BLaER1 treated with 17β-estradiol and CSF1 and Interleukin-3, amounts not matched to agents 10 nM and 100 nM (cell line): ENCODE measurements around the gene NOP14.
A peak's percentile ranks its signal among the peaks of the same experiment; 100 is the strongest.
"Not testable (repeated sequence)": the region's sequence is repeated elsewhere in the genome, so short reads cannot be mapped to it uniquely, and the experiment has no call there.

Experiments used
- H3K27ac ChIP-seq, 11 experiments: shearing (Covaris generic); formaldehyde crosslinking; 2 replicates each; pipeline ENCODE4 v1.8.1; 2022
- H3K27me3 ChIP-seq, 11 experiments: shearing (Covaris generic); formaldehyde crosslinking; 2 replicates each; pipeline ENCODE4 v1.8.1; 2022
- H3K36me3 ChIP-seq, 11 experiments: shearing (Covaris generic); formaldehyde crosslinking; 2 replicates each; pipeline ENCODE4 v1.8.1; 2022
- H3K4me1 ChIP-seq, 10 experiments: shearing (Covaris generic); formaldehyde crosslinking; 2 replicates each; pipeline ENCODE4 v1.8.1; 2022
- H3K4me2 ChIP-seq, 11 experiments: shearing (Covaris generic); formaldehyde crosslinking; 2 replicates each; pipeline ENCODE4 v1.8.1; 2022
- H3K4me3 ChIP-seq, 10 experiments: shearing (Covaris generic); formaldehyde crosslinking; 2 replicates each; pipeline ENCODE4 v1.8.1; 2022
- H3K9ac ChIP-seq, 11 experiments: shearing (Covaris generic); formaldehyde crosslinking; 2 replicates each; pipeline ENCODE4 v1.8.1; 2022
- H3K9me3 ChIP-seq, 11 experiments: shearing (Covaris generic); formaldehyde crosslinking; replicated peaks in 1 of 11; 2 replicates each; pipeline ENCODE4 v1.8.1; 2022
- H4K20me1 ChIP-seq, 11 experiments: shearing (Covaris generic); formaldehyde crosslinking; 2 replicates each; pipeline ENCODE4 v1.8.1; 2022
- Cebpa-rat ChIP-seq, 11 experiments: shearing (Covaris generic); IDR thresholded peaks; 2 replicates each; pipeline ENCODE4 v1.8.1; 2022

Gene NOP14

DNA sequence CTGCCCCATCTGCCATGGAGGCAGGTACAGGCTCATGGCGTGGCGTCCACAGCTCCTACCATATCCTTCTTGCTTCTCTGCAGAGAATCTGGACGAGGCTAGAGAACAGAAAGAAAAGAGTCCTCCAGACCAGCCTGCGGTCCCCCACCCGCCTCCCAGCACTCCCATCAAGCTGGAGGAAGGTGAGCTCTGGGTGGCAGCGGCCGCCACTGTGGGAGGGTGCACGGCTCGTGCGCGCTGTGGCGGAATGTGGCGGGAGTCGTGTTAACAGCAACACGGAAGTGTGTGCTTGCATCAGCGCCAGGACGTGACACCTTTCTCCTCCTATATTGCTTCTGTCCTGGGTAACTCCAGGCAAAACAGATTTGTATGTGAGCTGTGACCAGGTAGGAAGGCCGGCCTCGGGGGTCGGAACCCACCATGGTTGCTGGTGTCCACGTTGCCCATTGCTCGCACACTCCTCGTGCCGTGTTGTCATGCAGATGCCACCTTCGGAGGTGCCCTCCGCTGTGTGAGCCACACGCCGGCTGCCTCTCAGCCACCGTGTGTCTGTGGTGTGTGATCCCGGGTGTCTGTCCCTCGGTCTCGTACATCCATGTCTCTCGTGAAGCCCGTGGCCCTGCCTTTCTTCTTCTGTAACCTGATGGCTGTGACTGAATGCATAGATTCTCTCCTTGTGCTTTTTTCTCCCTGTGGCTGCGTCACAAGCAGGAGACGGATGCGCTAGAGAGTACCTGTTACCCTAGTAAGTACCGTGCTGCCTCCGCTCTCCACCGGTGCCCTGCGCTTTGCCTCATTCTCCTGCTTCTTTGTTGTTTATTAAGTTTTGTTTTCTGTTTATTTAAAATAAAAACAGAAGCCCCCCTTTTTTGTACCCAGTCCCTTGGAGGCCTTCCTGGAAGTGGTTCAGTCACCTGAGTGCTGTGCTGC, 37.0 kb downstream of the NOP14 start:
- Histone ChIP-seq H3K36me3 (peaks cover 84 to 96% (median 91%) of the 10 kb centered on the region in 11 experiments), H3K4me1 (peaks cover 36 to 63% (median 51%) of the 10 kb centered on the region in 10 experiments), H3K9me3 (no peaks in the 10 kb centered on the region), H3K4me2 (no peak overlapping the region), H3K27ac (no peak overlapping the region), H3K9ac (no peak overlapping the region), H3K4me3 (no peak overlapping the region), H4K20me1 (peaks cover 10 to 98% (median 50%) of the 10 kb centered on the region in 11 experiments; a peak in 18 of 22 replicates), H3K27me3 (no peaks in the 10 kb centered on the region)
- no peak for TF ChIP-seq Cebpa-rat (IDR thresholded peaks at IDR 0.05)

DNA sequence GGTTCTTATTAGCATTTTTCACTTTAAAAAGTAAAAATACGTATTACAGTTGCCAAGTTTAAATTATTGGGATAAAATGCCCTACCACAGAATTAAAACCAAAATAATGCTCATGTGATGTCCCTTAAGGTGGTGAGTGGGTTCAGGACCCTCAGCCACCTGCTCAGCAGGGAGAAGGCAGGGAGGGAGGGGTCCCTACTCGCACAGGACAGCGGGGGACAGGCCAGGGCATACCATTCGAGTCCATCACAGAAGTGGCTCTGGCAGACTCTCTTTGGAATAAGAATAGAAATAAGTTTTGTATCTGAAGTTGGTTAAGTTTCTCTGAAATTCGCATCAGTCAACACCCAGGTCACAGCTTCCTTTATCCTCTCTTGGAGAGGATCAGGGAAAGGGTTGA, 37.7 kb downstream of the NOP14 start:
- Histone ChIP-seq H3K4me3 (no peak overlapping the region), H3K27me3 (no peaks in the 10 kb centered on the region), H3K27ac (no peak overlapping the region; a peak in 1 of 22 replicates), H3K4me2 (no peak overlapping the region), H3K4me1 (peaks cover 29 to 56% (median 44%) of the 10 kb centered on the region in 10 experiments), H3K9ac (no peak overlapping the region), H3K36me3 (peaks cover 82 to 96% (median 89%) of the 10 kb centered on the region in 11 experiments), H4K20me1 (peaks cover 10 to 98% (median 45%) of the 10 kb centered on the region in 11 experiments; a peak in 17 of 22 replicates), H3K9me3 (no peaks in the 10 kb centered on the region)
- TF ChIP-seq Cebpa-rat (IDR thresholded peaks at IDR 0.05), result no peak

DNA sequence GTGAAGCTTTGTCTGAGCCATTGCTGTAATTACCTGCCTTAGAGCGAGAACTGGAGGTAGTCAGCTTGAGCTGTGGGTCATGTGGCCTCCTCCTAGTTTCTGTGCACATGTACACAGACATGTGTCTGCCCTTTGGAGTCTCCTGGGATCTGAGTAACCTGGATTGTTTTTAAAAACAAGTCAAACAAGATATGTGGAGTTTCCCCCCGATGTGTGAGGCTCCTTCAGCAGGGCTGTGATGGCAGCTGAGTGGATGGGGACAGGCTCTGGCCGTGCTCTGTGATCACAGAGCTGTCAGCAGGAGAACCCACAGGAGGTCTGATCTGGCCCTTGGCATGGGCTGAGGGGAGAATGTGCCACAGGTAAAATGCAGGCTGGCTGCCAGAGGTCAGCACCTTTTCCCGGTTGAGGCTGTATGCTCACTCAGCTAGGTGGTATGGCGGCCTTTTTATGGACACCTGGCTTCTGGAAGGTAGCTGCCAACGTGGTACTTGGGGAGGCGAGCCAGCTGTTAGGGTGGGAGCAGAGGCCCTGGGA, 38.4 kb downstream of the NOP14 start:
- Histone ChIP-seq H3K27me3 (no peaks in the 10 kb centered on the region), H3K4me1 (peaks cover 23 to 49% (median 37%) of the 10 kb centered on the region in 10 experiments), H3K4me2 (no peak overlapping the region), H3K36me3 (peaks cover 79 to 96% (median 90%) of the 10 kb centered on the region in 11 experiments), H3K9me3 (peaks cover 0 to 3% (median 0%) of the 10 kb centered on the region in 11 experiments; a peak in 8 of 22 replicates), H3K27ac (0 out of 22 replicates have a peak overlapping the region, but pooled peaks of 1 of the 11 experiments have one; percentile 13), H3K9ac (peak overlapping the region in 2 of 11 experiments; percentile 9 to 15; a peak in 1 of 22 replicates), H4K20me1 (peaks cover 4 to 98% (median 38%) of the 10 kb centered on the region in 11 experiments; a peak in 16 of 22 replicates), H3K4me3 (no peak overlapping the region)
- no peak for TF ChIP-seq Cebpa-rat (IDR thresholded peaks at IDR 0.05)

DNA sequence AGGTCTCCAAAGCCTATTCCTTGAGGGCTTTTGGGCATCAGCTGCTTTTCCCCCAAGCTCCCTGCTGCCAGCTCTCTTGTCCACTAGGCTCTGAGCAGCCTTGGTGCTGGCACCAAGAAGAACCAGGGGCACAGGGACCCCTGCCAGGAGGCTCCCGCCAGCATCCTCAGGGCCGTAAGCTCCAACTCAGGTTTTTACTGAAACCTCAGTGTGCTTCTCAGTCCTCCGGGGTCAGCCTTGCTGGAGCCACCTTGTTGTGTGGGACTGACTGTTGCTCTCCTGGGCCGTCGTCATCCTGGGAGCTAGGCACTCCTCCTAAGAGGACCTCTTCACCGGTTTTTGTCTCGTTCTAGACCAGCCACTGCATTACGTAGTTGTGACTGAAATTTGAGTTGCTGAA, 38.9 kb downstream of the NOP14 start:
- Histone ChIP-seq H3K4me2 (peak overlapping the region in 1 of 11 experiments; percentile 12; a peak in 1 of 22 replicates), H4K20me1 (peaks cover under 1 to 98% (median 33%) of the 10 kb centered on the region in 11 experiments; a peak in 15 of 22 replicates), H3K9ac (peak overlapping the region in 2 of 11 experiments; percentile 15 to 23; a peak in 1 of 22 replicates), H3K4me3 (no peak overlapping the region), H3K4me1 (peaks cover 17 to 44% (median 32%) of the 10 kb centered on the region in 10 experiments), H3K27me3 (no peaks in the 10 kb centered on the region), H3K9me3 (peaks cover 0 to 8% (median 5%) of the 10 kb centered on the region in 11 experiments; a peak in 12 of 22 replicates), H3K27ac (no peak overlapping the region), H3K36me3 (peaks cover 79 to 96% (median 89%) of the 10 kb centered on the region in 11 experiments)
- no peak for TF ChIP-seq Cebpa-rat (IDR thresholded peaks at IDR 0.05)

DNA sequence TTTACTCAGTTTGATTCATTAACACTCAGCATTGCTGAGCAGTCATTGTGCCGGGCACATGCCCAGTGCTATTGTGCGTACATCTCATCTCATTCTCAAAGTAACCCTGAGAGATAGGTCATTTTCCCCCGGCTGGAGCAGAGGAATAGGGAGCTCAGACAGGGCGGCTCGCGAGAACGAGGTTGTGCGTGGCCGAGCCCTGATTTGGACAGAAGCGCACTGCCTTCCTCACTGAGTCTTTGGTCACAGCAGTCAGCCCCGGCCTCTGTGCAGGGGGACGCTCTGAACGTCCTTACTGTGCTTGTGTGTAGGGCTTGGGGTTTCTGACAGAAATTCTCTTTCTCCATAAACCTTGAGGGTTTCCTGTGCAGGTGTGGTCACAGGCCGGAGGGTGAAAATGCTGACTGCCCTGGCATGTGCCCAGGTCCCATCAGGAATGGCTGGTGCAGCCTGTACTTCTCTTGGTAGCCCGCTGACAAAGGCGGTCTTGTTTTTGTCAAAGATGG, 39.5 kb downstream of the NOP14 start:
- Histone ChIP-seq H3K27ac (peak overlapping the region in 5 of 11 experiments; percentile 1 to 67 (median 44); a peak in 3 of 22 replicates), H3K9me3 (peaks cover 0 to 12% (median 11%) of the 10 kb centered on the region in 11 experiments; a peak in 15 of 22 replicates), H3K36me3 (peaks cover 77 to 96% (median 89%) of the 10 kb centered on the region in 11 experiments), H3K27me3 (no peaks in the 10 kb centered on the region), H3K4me2 (peak overlapping the region in 3 of 11 experiments; percentile 12 to 53 (median 16); a peak in 2 of 22 replicates), H4K20me1 (peaks cover 0 to 96% (median 28%) of the 10 kb centered on the region in 11 experiments; a peak in 14 of 22 replicates), H3K4me1 (peaks cover 16 to 38% (median 26%) of the 10 kb centered on the region in 10 experiments), H3K4me3 (no peak overlapping the region), H3K9ac (peak overlapping the region in 5 of 11 experiments; percentile 1 to 29 (median 23); a peak in 2 of 22 replicates)
- TF ChIP-seq Cebpa-rat (IDR thresholded peaks at IDR 0.05), result no peak

DNA sequence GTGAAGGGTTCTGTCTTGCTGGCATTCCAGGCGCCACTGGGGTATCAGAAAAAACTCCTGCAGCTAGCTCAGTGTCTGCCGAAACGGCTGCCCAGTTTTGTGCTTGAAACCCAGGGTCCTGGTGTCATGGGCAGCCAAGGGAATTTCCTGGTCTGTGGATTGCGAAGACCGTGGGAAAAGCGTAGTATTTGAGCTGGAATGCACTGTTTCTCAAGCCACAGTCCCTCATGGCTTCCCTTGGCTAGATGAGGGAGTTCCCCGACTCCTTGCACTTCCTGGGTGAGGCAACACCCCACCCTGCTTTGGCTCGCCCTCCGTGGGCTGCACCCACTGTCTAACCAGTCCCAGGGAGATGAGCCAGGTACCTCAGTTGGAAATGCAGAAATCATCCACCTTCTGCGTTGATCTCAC, 40.1 kb downstream of the NOP14 start:
- Histone ChIP-seq H3K9ac (peak overlapping the region in 6 of 11 experiments; percentile 1 to 51 (median 25); a peak in 6 of 22 replicates), H3K36me3 (peaks cover 75 to 96% (median 88%) of the 10 kb centered on the region in 11 experiments)

DNA sequence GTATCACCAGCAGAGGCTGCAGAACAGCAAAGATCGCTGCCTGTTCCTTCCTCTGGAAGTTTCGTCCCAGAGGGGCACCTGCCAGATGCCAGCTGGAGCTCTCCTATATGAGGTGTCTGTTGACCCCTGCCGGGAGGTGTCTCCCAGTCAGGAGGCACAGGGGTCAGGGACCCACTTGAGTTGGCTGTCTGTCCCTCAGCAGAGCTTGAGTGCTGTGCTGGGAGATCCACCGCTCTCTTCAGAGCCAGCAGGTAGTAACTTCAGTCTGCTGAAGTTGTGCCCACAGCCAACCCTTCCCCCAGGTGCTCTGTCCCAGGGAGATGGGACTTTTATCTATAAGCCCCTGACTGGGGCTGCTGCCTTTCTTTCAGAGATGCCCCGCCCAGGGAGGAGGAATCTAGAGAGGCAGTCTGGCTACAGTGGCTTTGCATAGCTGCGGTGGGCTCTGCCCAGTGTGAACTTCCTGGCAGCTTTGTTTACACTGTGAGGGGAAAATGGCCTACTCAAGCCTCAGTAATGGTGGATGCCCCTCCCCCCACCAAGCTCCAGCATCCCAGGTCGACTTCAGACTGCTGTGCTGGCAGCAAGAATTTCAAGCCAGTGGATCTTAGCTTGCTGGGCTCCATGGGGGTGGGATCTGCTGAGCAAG, 40.6 kb downstream of the NOP14 start:
- peaks cover 0 to 17% (median 12%) of the 10 kb centered on the region in 11 experiments; a peak in 16 of 22 replicates for H3K9me3 ChIP-seq
- not testable (repeated sequence) for H3K27me3 ChIP-seq, H3K4me3 ChIP-seq
- H3K9ac ChIP-seq, result peak overlapping the region in 6 of 11 experiments; percentile 13 to 51 (median 27); a peak in 5 of 22 replicates
- peak overlapping the region; percentile 26 to 61 (median 40); a peak in 19 of 22 replicates for H3K4me2 ChIP-seq
- H3K4me1 ChIP-seq, result peaks cover 13 to 30% (median 19%) of the 10 kb centered on the region in 10 experiments
- peak overlapping the region in 8 of 11 experiments; percentile 12 to 67 (median 48); a peak in 12 of 22 replicates for H3K27ac ChIP-seq
- peaks cover 77 to 96% (median 88%) of the 10 kb centered on the region in 11 experiments for H3K36me3 ChIP-seq
- peaks cover 0 to 94% (median 20%) of the 10 kb centered on the region in 11 experiments; a peak in 12 of 22 replicates for H4K20me1 ChIP-seq

More for the DNA sequence above, 40.1 kb downstream of the NOP14 start:
- H3K27ac ChIP-seq, result peak overlapping the region in 8 of 11 experiments; percentile 12 to 67 (median 48); a peak in 14 of 22 replicates
- H3K9me3 ChIP-seq, result peaks cover 0 to 14% (median 12%) of the 10 kb centered on the region in 11 experiments; a peak in 15 of 22 replicates
- TF ChIP-seq Cebpa-rat (IDR thresholded peaks at IDR 0.05), result no peak
- H3K27me3 ChIP-seq, result no peaks in the 10 kb centered on the region
- H3K4me3 ChIP-seq, result no peak overlapping the region
- H3K4me2 ChIP-seq, result peak overlapping the region in 9 of 11 experiments; percentile 29 to 61 (median 41); a peak in 14 of 22 replicates
- H3K4me1 ChIP-seq, result peaks cover 14 to 32% (median 20%) of the 10 kb centered on the region in 10 experiments
- peaks cover 0 to 94% (median 22%) of the 10 kb centered on the region in 11 experiments; a peak in 13 of 22 replicates for H4K20me1 ChIP-seq

DNA sequence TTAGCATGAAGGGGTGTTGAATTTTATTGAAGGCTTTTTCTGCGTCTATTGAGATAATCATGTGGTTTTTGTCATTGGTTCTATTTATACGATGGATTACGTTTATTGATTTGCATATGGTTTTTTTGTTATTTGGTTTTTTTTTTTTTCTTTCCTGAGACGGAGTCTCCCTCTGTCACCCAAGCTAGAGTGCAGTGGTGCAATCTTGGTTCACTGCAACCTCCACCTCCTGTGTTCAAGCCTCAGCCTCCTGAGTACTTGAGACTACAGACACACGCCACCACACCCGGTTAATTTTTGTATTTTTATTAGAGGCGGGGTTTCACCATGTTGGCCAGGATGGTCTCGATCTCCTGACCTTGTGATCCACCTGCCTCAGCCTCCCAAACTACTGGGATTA, 44.5 kb downstream of the NOP14 start:
- Histone ChIP-seq H3K9me3 (peaks cover 0 to 30% (median 20%) of the 10 kb centered on the region in 11 experiments; a peak in 18 of 22 replicates), H3K36me3 (peaks cover 75 to 96% (median 87%) of the 10 kb centered on the region in 11 experiments), H4K20me1 (peaks cover 0 to 74% (median 8%) of the 10 kb centered on the region in 11 experiments; a peak in 12 of 22 replicates), H3K4me1 (peaks cover 23 to 33% (median 29%) of the 10 kb centered on the region in 10 experiments)
- H3K27me3 ChIP-seq, H3K4me3 ChIP-seq, H3K27ac ChIP-seq, H3K4me2 ChIP-seq, H3K9ac ChIP-seq: not testable (repeated sequence)

DNA sequence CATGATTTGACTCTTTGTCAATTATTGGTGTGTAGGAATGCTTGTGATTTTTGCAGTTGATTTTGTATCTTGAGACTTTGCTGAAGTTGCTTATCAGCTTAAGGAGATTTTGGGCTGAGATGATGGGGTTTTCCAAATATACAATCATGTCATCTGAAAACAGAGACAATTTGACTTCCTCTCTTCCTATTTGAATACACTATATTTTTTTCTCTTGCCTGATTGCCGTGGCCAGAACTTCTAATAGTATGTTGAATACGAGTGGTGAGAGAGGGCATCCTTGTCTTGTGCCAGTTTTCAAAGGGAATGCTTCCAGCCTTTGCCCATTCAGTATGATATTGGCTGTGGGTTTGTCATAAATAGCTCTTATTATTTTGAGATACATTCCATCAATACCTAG, 44.9 kb downstream of the NOP14 start:
- peaks cover 0 to 30% (median 20%) of the 10 kb centered on the region in 11 experiments; a peak in 18 of 22 replicates for H3K9me3 ChIP-seq
- H3K4me3 ChIP-seq, H3K27ac ChIP-seq, H3K4me2 ChIP-seq, H3K9ac ChIP-seq, H3K27me3 ChIP-seq: not testable (repeated sequence)
- H4K20me1 ChIP-seq, result peaks cover 0 to 73% (median 12%) of the 10 kb centered on the region in 11 experiments; a peak in 12 of 22 replicates
- peaks cover 24 to 33% (median 29%) of the 10 kb centered on the region in 10 experiments for H3K4me1 ChIP-seq
- peaks cover 75 to 96% (median 87%) of the 10 kb centered on the region in 11 experiments for H3K36me3 ChIP-seq

DNA sequence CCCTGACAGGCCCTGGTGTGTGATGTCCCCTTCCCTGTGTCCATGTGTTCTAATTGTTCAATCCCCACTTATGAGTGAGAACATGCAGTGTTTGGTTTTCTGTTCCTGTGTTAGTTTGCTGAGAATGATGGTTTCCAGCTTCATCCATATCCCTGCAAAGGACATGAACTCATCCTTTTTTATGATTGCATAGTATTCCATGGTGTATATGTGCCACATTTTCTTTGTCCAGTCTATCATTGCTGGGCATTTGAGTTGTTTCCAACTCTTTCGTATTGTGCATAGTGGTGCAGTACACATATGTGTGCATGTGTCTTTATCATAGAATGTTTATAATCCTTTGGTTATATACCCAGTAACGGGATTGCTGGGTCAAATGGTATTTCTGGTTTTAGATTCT, 46.5 kb downstream of the NOP14 start:
- H3K27me3 ChIP-seq, H3K9ac ChIP-seq, H3K4me3 ChIP-seq, H3K4me2 ChIP-seq, H3K27ac ChIP-seq: not testable (repeated sequence)
- H4K20me1 ChIP-seq, result peaks cover 0 to 69% (median 19%) of the 10 kb centered on the region in 11 experiments; a peak in 11 of 22 replicates
- peaks cover 78 to 96% (median 86%) of the 10 kb centered on the region in 11 experiments for H3K36me3 ChIP-seq
- peaks cover 10 to 26% (median 20%) of the 10 kb centered on the region in 10 experiments for H3K4me1 ChIP-seq
- H3K9me3 ChIP-seq, result peaks cover 0 to 30% (median 20%) of the 10 kb centered on the region in 11 experiments; a peak in 18 of 22 replicates
